GM12873 (cell line): ENCODE measurements around the gene LRRC61.

Experiments
- CTCF ChIP-seq: IDR thresholded peaks from 2 replicates; pipeline ENCODE4 v1.5.1; 2012; ENCODE audit warnings: low read depth, mild to moderate bottlenecking, moderate library complexity, low read length, control low read depth; ENCODE audit not compliant: insufficient read depth; ENCODE audit errors: missing control alignments

Gene LRRC61

DNA sequence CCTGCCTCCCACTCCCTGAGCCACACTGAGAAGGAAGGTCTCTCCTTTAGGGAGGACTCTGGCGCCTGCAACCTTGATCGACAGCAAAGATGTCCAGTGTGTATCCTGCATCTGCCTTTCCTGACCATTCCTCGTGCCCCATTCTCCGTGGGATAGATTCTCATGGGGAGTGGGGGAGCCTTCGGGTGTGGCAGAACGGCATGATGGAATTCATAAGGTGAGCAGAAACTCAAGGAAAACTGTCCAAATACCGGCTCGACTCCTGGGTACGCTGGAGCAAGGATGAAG, 18.9 kb downstream of the LRRC61 start:
- no peak for TF ChIP-seq CTCF

GRCh38 chr7:150343225-150343624, 20.1 kb downstream of the LRRC61 start:
- no peak for TF ChIP-seq CTCF

GRCh38 chr7:150344299-150344698, 21.1 kb downstream of the LRRC61 start:
- TF ChIP-seq CTCF, result no peak

GRCh38 chr7:150345012-150345411, 21.9 kb downstream of the LRRC61 start:
- no peak for TF ChIP-seq CTCF

GRCh38 chr7:150346922-150347321, 23.8 kb downstream of the LRRC61 start:
- TF ChIP-seq CTCF, result no peak

DNA sequence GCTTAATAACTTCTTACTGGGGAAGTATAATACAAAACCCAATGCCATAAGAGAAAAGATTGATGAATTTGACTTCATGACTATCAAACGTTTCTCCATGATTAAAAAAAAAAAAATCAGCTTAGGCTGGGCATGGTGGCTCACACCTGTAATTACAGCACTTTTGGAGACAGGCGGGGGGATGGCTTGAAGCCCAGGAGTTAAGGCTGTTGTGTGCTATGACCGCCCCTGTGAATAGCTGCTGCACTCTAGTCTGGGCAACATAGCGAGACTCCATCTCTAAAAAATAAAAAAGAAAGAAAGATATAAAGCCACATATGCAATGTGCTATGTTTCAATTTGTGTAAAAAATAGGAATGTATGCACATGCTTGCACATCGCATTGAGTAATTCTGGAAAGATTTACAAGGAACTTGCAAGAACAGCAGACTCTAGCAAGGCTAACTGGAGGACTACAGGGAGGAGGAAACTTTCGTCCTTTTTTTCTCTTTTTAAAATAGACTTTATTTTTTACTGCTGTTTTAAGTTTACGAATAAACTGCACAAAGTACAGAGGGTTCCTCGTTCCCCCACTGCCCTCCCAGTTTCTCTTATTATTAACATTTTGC, 28.5 kb downstream of the LRRC61 start:
- TF ChIP-seq CTCF, result no peak

- TF ChIP-seq CTCF, result no peak
Observed at GRCh38 chr7:150355666-150356059, 32.5 kb downstream of the LRRC61 start.
